Measurements from ENCODE around the gene NOTCH1.

NOTCH1 gene

DNA sequence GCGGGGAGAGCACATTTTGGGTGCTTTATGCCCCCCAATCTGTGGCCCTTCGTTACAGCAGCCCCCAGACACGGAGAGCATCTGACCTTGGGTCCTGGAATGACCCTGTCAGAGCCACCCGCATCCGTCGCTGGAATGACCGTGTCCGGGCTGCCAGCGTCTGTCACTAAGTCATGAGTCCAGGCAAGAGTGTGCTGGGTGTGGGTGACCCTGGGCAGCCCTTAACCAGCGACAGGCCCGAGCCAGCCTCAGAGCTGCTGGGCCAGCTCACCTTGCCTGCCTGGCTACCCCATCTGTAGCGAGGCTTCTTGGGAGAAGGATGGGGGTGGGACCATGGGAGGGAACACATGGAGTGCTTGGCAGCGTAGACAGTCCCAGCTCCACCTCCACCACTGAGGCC is 46.8 kb upstream of the NOTCH1 start:
- H3K27ac ChIP-seq (replicated peaks), result no peak overlapping the region
- no peak overlapping the region for H3K4me3 ChIP-seq (replicated peaks; ENCODE audit: insufficient read depth, low read length)
- DNase-seq (ENCODE audit: low read depth in 1 of 2, low spot score in 1 of 2), result no peak
- no peak for TF ChIP-seq GABPA (IDR thresholded peaks at IDR 0.05; ENCODE audit: low read depth)
- TF ChIP-seq, protein P1, sequence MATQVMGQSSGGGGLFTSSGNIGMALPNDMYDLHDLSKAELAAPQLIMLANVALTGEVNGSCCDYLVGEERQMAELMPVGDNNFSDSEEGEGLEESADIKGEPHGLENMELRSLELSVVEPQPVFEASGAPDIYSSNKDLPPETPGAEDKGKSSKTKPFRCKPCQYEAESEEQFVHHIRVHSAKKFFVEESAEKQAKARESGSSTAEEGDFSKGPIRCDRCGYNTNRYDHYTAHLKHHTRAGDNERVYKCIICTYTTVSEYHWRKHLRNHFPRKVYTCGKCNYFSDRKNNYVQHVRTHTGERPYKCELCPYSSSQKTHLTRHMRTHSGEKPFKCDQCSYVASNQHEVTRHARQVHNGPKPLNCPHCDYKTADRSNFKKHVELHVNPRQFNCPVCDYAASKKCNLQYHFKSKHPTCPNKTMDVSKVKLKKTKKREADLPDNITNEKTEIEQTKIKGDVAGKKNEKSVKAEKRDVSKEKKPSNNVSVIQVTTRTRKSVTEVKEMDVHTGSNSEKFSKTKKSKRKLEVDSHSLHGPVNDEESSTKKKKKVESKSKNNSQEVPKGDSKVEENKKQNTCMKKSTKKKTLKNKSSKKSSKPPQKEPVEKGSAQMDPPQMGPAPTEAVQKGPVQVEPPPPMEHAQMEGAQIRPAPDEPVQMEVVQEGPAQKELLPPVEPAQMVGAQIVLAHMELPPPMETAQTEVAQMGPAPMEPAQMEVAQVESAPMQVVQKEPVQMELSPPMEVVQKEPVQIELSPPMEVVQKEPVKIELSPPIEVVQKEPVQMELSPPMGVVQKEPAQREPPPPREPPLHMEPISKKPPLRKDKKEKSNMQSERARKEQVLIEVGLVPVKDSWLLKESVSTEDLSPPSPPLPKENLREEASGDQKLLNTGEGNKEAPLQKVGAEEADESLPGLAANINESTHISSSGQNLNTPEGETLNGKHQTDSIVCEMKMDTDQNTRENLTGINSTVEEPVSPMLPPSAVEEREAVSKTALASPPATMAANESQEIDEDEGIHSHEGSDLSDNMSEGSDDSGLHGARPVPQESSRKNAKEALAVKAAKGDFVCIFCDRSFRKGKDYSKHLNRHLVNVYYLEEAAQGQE (IDR thresholded peaks at IDR 0.05; ENCODE audit: insufficient replicate concordance, low read depth), result no peak
- TF ChIP-seq SPI1 (IDR thresholded peaks at IDR 0.05; ENCODE audit: borderline replicate concordance, low read depth), result no peak
- TF ChIP-seq, protein P2, sequence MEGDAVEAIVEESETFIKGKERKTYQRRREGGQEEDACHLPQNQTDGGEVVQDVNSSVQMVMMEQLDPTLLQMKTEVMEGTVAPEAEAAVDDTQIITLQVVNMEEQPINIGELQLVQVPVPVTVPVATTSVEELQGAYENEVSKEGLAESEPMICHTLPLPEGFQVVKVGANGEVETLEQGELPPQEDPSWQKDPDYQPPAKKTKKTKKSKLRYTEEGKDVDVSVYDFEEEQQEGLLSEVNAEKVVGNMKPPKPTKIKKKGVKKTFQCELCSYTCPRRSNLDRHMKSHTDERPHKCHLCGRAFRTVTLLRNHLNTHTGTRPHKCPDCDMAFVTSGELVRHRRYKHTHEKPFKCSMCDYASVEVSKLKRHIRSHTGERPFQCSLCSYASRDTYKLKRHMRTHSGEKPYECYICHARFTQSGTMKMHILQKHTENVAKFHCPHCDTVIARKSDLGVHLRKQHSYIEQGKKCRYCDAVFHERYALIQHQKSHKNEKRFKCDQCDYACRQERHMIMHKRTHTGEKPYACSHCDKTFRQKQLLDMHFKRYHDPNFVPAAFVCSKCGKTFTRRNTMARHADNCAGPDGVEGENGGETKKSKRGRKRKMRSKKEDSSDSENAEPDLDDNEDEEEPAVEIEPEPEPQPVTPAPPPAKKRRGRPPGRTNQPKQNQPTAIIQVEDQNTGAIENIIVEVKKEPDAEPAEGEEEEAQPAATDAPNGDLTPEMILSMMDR (IDR thresholded peaks at IDR 0.05; ENCODE audit: insufficient read depth, low read length), result no peak
- TF ChIP-seq POLR2AphosphoS5 (IDR thresholded peaks at IDR 0.05; ENCODE audit: low read depth), result no peak
- H3K27me3 ChIP-seq (ENCODE audit: insufficient read depth, poor library complexity, severe bottlenecking), result no peaks in the 10 kb centered on the region

DNA sequence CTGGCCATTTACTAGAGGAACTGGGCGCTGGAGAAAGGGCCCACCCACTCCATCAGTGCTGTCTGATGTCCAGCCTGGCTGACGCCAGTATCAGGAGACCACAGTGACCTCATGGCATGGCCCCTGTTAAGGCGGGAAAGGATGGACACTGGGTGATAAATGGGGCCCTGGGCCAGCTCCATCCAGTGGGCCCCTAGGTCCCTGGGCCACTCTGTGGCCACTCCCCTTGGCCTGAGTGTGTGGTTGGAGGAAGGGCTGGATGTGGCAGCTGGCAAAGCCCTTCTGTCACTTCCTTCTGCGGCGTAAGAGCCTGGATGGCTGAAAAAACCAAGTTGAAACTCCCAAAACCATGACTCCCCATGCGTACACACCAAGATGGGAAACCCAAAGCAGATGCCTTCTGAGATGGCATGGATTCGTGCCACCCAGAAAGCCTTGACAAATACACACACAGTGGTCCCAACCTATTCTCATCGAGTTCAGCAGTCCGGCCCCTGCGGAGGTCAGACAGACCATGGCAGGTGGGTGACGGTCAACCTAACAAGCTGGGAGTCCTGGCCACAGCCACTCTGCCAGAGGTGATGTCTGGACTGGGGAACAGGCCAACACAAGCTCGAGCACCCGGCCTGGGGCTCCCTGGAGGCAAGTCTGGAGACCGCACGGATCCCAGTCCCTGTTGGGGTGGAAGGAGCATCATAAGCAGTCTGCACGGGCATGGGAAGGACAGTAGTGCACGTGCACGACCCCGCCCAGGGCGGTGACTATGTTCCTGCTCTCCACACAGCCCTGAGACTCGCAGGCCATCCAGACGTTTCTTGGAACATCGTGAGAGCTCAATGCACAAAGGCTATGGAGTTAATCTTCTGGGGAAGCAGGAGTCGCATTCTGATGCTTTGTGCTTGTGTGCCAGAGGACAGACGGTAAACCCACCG is 45.2 kb upstream of the NOTCH1 start:
- no peaks in the 10 kb centered on the region for H3K27me3 ChIP-seq (ENCODE audit: insufficient read depth, poor library complexity, severe bottlenecking)
- TF ChIP-seq, protein P2 (IDR thresholded peaks at IDR 0.05; ENCODE audit: insufficient read depth, low read length), result no peak
- no peak for TF ChIP-seq POLR2AphosphoS5 (IDR thresholded peaks at IDR 0.05; ENCODE audit: low read depth)
- peak; percentile 36; the same call in 1 of the 2 replicates for TF ChIP-seq SPI1 (IDR thresholded peaks at IDR 0.05; ENCODE audit: borderline replicate concordance, low read depth)
- DNase-seq (ENCODE audit: low read depth in 1 of 2, low spot score in 1 of 2), result no peak
- H3K27ac ChIP-seq (replicated peaks), result no peak overlapping the region
- no peak overlapping the region for H3K4me3 ChIP-seq (replicated peaks; ENCODE audit: insufficient read depth, low read length)

DNA sequence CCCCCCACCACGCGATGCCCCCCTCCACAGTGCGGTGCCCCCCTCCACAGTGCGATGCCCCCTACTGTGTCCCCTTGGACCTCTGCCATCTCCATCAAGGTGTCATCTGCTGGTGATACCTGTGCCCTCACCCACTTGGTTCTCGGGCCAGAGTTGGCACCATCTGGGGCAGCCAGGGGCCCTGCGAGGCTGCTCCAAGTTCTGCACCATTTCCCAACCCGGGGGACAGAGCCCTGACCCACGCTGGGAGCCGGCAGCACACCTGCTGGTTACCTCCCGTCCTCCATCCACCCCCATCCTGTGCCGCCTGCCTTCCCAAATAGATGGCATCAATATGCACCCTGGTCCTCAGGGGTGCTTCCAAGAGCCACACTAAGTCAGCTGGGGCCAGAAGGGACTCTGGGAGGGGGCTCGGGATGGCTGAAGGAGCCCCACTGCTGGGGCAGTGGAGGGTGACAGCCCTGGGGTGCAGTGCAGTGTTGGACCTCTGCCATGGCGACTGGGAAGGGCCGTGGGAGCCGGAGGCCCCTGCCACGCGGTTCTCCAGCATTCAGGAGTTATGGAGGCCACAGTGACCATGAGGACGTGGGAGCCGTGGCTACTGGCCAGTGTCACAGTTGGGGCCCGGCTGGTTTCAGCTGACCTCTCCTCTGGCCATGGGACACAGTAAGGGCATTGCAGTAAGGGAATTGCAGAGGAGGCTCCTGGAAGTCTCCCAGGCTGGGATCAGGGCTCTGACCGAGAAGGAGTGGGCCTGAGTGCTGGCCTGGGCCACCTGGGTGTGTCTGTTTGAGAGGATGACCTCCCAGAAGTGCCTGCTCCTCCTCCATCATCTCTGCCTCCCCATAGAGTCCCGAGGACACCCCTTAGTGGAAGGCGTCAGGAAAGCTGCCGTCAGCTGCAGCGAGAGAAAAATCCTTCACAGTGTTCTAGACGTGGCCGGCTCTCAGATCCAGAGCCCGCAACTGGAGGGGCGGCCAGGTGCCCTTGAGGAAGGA is 44.2 kb upstream of the NOTCH1 start:
- TF ChIP-seq, protein P2 (IDR thresholded peaks at IDR 0.05; ENCODE audit: insufficient read depth, low read length), result no peak
- TF ChIP-seq SPI1 (IDR thresholded peaks at IDR 0.05; ENCODE audit: borderline replicate concordance, low read depth), result no peak
- TF ChIP-seq GABPA (IDR thresholded peaks at IDR 0.05; ENCODE audit: low read depth), result no peak
- TF ChIP-seq, protein P1 (IDR thresholded peaks at IDR 0.05; ENCODE audit: insufficient replicate concordance, low read depth), result no peak
- no peak for TF ChIP-seq POLR2AphosphoS5 (IDR thresholded peaks at IDR 0.05; ENCODE audit: low read depth)
- DNase-seq (ENCODE audit: low read depth in 1 of 2, low spot score in 1 of 2), result no peak
- no peak overlapping the region for H3K4me3 ChIP-seq (replicated peaks; ENCODE audit: insufficient read depth, low read length)
- H3K27me3 ChIP-seq (ENCODE audit: insufficient read depth, poor library complexity, severe bottlenecking), result no peaks in the 10 kb centered on the region
- H3K27ac ChIP-seq (replicated peaks), result no peak overlapping the region

Measured in HL-60 (cell line).